NCI-H1694 treated with DMSO at 0.1 percent for 48 hours (cell line): ENCODE data around the gene LRBA.
"Not testable (repeated sequence)": the region's sequence is repeated elsewhere in the genome, so short reads cannot be mapped to it uniquely, and the experiment has no call there.

Experiments used
- DNase-seq: peaks from one replicate; lab custom pipeline; 2025; lab: John Stamatoyannopoulos, UW

Gene LRBA

DNA sequence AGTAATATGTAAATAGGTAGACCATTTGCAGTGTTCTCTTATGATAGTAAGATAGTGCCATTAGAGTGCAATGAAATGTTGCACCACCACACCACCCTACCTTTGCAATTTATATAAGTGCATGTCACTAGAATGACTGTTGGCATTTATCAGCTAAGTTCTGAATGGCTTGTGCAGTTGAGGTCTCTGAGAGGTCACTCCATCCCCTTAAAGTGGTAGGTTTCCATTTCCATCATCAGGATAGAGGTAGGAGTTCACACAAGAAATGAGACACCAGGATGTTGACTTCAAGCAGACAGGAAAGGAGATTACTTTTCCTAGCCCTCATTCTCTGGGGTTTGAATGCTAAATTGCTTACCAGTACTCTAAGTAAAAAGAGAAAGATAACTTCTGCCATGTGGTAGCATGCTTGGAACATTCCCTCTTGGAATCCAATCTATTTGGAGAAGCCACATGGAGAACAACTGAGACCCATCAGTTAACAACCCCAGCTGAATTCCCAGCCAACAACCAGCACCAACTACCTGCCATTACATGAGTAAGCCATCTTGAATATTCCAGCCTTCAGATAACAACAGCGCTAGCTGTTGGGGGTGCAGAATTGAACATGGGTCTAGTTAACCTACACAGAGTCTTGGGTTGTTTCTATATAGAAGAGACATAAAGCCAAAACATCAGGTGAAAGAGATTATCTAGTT lies 6.7 kb upstream of the LRBA start:
- no peak for DNase-seq

DNA sequence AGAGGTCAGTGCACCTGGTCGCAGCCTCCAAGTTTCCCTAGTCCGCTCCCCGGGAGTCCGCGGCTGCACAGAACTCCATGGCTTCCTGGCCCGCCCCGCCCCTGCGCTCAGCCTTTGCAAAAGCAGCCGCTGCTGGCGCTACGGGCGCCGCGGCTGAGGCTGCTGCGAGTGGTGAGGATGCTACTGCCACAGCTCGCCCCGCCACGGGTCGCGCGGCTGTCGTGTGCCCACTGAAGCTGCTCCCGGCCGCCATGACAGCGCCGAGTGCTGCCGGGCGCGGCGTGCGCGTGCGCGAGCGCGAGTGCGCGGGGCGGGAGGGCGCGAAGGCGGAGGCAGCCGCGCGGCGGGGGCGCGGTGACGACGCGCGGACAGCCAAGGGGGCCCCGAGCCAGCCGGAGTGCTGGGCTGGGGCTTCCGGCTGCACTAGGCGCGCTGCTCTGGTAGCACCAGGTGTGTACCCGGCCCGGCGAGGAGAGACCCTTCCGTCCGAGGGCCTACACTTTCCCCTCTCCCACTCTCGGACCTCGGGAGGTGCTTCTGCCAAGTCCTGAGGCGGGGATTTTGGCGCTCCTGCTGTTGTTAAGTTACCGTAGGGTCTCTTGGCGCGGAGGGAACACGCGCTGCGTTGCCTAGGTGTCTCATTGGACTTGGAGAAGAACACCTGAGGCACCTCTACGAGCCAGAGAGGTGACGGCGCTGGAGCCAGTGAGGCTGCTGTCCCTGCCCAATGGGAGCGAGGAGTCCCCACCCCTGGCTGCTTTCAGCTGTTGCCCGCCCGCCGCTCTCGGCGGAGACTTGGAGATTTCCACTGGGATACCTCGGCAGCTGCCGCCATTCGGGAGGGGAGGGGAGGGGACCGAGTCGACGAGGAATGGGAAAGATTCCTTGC lies 619 bp upstream of the LRBA start:
- peak; percentile 53 for DNase-seq

DNA sequence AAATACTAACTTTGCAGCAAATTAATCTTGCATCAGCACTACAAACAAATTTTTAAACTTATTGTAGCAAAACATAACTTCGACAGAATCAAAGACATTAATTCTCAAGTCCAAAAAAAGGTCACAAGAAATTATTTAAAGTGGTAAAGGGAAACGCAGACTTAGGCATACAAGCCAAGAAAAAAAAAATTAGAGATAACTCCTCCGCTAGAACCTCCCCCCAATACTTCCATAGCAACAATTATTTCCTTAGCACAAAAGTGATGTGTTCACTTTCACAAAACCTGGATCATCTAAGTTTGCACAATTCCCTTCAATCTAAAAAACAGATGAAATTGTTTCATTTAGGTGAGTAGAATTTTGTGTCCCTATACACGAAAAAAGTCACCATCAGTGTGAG lies 1.1 kb downstream of the LRBA start:
- no peak for DNase-seq

DNA sequence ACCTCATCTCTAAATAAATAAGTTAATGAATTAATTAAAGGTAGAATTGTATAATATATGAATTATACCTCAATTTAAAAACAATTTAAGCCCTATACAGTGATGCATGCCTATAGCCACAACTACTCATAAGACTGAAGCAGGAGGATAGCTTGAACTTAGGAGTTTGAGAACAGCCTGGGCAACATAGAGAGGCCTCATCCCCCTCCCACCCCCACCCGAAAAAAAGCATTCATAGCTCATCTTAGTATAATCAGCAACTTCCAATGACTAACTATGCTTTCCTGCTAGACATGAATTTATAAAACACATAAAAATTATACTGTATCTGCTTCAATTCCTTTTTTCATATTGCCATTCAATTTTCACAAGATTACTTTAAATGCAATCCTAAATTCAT lies 1.6 kb downstream of the LRBA start:
- no peak for DNase-seq

DNA sequence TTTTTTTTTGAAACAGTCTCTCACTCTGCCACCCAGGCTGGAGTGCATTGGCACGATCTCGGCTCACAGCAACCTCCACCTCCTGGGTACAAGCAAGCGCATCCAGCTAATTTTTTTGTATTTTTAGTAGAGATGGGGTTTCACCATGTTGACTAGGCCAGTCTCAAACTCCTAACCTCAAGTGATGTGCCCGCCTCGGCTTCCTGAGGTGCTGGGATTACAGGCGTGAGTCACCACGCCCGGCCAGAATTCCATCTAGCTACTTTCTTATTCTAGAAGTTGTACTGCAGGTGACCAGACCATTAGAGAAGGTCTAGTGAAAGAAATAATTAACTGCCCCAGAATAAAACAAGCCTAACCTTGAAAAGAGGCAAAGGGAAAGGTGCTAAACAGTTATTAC lies 2.3 kb downstream of the LRBA start:
- DNase-seq: no peak

DNA sequence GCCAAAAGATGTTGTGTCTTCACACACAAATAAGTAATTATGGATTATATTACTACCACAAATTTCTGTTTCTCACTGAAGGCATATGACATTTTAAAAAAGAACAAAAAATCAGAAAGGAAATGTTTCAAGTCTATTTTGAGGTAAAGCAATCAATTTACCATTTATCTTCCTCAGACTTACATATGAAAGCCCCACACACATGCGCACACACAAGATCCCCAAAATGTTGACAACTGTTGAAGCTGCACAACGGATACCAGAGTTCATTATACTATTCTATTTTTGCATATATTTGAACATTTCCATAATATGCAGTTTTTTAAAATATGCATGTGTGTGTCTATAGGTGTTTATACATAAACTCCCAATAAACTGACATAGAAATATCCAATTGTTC lies 2.7 kb downstream of the LRBA start:
- no peak for DNase-seq

DNA sequence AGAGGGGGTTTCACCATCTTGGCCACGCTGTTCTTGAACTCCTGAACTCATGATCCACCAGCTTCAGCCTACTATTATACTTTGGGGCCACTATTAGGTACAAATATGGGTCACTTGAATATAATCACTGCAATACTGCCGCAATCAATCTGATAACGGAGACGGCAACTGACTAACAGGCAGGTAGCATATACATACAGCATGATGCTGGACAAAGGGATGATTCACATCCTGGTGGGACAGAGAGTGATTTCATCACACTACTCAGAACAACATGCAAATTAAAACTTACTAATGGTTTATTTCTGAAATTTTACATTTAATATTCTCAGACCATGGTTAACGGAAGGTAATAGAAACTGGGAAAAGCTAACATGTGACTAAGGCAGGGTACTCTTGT lies 10.9 kb downstream of the LRBA start:
- DNase-seq: no peak

DNA sequence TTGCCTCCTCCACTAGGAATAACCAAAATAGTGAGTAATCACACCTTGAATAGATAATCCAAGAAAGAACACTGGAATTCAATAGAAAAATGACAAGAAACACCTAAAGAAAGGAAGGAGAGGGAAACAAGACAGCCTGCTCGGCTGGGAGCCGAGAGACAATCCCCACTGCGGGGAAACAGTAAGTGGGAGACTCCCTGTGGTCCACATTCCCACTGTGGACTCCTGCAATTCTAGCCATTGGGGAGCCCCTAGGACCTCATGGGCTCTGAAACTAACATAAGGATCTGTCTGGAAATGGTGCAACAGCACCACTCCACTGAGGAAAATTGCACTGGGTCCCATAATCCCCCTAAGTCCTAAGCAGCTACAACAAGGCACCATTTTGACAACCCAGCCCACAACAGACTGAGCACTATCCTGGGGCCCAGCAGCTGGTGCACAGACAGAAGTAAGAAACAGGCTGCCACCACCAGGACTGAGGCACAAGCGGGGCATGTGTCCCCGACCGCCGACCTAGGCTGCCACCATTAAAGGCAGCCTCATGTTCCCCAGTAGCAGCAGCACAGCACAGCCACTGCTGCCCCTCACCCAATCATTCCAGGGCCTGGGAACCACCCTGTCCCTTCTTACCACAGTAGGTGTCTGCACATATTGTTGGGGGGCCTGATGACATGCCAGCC lies 14.2 kb downstream of the LRBA start:
- no peak for DNase-seq

DNA sequence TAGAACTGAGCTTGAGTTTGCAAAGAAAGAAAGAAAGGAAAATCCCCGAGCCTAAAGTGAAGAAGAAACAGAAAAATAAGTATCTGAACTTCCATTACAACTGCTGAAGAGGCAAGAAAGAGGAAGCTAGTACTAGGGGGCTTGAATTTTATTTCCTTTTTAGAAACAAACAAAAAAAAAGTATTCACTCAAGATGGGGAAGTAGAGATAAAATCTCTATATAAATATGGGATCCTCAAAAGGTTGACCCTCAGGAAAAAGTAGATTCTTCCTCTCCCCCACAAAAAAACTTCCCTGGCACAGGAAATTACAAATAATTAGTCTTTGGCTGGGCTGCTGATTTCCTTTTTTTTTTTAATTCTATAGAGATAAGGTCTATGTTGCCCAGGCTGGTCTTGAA lies 16.0 kb downstream of the LRBA start:
- no peak for DNase-seq

DNA sequence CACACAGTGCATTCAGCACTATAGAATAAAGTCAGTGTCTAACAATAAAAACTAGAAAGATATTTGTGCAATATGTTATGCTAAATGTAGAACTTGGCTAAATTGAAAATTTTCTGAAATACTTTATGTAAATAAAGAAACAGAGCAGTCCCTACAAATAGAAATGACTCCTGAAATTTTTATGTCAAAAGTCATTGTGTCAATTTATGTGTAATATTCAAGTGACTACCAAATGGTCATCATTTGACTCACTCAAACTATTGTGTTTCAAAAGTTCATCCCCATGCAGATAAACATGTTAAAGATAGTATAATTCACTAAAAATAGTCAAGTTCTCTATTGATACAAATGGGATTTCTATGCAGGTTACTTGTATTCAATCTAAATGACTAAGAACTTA lies 17.9 kb downstream of the LRBA start:
- DNase-seq: no peak

DNA sequence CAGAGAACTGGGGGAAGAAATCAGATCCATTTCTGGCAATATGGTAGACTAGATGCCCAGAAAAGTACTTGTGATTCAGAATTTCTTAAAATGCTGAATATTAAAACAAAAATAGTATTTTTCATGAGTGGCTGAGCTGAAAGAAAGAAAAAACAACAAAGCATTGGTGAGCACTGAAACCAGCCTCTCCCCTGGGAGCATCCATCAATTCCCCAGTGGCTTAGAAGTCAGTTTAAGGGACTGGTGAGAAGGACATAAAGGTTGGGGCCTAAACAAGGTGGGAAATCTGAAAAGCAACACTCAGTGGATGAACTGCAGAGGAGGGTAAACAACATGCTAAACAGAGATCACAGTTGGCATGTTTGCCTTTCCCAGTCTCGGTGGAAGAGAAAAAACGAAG lies 20.4 kb downstream of the LRBA start:
- DNase-seq: no peak

DNA sequence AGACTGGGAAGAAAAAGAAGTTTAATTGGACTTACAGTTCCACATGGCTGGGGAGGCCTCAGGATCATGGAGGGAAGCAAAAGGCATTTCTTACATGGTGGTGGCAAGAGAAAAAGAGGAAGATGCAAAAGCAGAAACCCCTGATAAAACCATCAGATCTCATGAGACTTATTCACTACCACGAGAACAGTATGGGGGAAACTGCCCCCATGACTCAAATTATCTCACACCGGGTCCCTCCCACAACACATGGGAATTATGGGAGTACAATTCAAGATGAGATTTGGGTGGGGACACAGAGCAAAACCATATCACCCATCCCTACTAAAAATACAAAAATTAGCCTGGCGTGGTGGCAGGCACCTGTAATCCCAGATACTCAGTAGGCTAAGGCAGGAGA lies 21.5 kb downstream of the LRBA start:
- not testable (repeated sequence) for DNase-seq

DNA sequence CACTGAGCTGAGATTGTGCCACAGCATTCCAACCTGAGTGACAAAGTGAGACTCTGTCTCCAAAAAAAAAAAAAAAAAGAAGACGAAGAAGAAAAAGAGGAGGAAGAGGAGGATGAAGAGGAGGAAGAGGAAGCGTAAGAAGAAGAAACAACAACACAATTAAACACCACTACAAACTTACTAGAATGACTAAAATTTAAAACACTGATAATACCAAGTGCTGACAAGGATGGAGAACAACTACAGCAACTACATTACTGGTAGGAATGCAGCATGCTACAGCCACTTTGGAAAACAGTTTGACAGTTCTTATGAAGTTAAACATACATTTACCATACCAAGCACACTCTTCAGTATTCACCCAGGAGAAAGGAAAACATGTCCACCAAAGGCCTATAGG lies 24.1 kb downstream of the LRBA start:
- DNase-seq: no peak

DNA sequence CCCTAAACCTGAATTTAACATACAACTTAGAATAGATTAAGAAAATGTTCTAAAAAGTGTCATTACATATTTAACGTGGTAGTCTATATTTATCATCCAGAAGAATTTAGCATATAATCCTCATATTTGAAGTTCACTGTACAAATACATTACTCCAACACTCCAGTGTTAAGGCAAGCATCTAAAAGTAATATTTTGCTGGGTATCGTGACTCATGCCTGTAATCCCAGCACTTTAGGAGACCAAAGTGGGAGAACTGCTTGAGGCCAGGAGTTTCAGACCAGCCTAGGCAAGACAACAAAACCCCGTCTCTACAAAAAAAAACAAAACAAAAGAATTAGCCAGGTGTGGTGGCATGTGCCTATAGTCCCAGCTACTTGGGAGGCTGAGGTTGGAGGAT lies 24.8 kb downstream of the LRBA start:
- DNase-seq: no peak

DNA sequence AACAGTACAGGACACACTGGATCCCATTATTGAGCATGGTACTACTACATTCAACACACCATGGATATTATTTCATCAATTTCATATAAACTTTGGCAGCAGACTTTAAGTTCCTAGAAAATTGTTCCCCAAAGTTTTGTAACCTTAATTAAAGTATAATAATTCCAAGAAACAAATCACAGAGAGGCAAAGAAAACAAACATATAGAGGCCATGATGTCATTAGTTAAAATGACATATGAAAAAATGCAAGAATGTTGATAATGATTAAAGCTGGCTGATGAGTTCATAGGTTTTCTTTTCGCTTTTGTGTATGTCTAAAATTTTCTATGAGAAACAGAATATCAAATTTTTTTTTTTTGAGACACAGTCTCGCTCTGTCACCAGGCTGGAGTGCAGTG lies 26.8 kb downstream of the LRBA start:
- DNase-seq: no peak

DNA sequence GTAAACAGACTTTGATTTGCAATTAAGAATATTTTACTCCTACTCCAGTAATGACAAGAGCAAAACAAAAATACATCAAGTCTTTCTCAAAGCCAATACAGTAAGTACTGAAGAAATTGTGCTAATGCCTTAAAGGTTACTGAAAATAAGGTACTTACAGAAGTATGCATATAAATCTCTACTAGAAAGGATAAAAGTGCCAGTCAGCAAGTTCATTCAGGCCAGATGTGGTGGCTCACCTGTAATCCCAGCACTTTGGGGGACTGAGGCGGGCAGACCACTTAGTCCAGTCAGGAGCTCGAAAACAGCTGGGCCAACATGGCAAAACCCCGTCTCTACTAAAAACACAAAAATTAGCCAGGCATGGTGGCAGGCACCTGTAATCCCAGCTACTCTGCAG lies 27.9 kb downstream of the LRBA start:
- no peak for DNase-seq

DNA sequence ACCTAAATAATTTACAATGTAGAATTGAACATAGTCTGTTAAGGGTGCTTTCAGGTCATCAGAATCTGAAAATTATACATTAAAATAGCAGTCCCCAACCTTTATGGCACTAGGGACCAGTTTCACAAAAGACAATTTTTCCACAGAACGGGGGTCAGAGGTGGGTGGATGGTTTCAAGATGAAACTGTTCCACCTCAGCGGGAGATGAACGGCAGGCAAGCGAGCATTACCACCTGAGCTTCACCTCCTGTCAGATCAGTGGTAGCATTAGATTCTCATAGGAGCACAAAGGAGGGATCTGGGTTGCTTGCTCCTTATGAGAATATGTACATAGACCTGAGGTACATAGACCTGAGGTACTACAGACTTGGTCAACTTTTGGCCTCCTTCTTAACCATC lies 29.0 kb downstream of the LRBA start:
- no peak for DNase-seq

DNA sequence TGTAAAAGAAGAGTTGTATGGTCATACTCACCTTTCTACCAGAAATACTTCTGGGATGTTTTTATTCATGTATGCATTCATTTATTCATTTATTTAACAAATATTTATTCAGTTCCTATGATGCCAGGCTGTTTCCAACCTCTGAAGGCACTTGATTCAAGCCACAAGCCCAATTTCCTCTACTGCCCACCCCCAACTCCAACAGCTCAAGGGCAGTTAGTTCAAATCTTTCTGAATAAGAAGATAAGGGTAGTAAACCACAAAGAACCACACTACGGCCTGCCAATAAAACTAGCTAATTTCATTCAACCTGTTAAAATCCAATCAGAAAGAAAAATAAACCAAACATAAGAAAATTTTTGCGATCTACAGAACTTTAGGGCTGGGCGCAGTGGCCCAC lies 31.2 kb downstream of the LRBA start:
- no peak for DNase-seq

DNA sequence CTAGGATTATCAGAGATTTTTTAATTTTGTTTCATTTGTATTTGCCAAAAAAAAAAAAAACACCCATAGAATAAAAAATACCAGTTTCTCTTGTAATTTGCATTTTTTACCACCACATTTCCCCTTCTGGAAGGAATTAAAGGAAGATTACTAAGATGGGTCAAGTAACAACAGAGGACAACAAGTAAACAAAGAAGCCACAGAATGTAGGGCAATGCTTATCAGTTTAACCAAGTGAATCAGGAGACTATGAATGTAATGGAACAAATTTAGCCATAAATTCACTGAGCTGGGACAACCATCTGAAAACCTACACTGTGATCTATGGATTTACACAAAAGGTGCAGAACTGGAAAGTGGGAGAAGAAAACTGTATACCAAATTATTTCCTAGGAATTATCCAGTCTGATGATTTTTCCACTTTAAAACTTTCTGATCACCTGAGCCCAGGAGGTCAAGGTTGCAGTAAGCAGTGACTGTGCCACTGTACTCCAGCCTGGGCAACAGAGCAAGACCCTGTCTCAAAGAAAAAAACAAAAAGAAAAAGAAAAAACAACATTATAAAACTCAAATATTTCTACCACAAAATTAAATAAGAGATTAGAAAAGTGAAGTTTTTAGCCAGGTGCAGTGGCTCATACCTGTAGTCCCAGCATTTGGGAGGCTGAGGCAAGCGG lies 32.4 kb downstream of the LRBA start:
- no peak for DNase-seq

DNA sequence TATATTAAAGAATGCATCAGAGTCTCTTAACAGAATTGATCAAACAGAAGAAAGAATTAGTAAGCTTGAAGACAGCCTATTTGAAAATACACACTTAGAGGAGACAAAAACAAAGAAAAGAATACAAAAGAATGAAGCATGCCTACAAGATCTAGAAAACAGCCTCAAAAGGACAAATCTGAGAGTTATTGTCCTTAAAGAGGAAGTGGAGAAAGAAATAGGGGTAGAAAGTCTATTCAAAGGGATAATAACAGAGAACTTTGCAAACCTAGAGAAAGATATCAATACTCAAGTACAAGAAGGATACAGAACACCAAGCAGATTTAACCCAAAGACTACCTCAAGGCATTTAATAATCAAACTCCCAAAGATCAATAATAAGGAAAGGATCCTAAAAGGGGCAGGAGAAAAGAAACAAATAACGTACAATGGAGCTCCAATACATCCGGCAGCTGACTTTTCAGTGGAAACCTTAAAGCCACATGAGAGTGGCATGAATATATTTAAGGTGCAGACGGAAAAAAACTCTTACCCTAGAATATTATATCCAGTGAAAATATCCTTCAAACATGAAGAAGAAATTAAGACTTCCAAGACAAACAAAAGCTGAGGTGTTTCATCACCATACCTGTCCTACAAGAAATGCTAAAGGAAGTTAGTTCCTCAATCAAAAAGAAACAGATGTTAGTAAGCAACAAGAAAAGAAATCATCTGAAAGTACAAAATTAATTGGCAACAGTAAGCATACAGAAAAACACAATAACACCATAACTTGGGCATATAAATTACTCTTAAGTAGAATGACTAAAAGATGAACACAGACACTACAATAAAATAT lies 36.1 kb downstream of the LRBA start:
- no peak for DNase-seq

DNA sequence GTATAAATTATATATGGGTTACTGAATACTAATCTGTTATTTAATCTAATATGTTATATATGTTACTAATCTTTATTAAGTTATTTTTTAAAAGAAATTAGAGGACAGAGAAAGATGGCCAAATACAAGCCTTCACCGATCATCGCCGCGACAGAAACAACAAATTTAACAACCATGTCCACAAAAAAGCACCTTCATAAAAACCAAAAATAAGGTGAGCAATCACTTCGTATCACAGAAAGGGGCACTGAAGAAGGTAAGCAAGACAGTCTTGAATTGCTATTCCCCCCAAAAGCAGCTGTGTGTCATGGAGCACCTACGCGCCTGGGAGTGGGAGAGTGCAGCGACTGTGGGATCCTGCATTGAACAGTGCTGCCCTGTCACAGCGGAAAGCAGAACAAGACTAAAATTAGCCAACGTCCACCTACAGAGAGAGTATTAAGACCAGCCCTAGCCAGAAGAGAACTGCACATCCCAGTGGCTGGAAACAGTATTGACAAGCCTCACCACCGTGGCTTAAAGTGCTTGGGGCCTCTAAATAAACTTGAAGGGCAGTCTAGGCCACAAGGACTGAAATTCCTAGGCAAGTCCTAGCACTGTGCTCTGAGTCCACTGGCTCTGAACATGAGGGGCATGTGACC lies 38.5 kb downstream of the LRBA start:
- no peak for DNase-seq
